Vagina (tissue), 2 donors: ENCODE data around the gene PRDM2. TPM values are rescaled to one million over a fixed set of nuclear protein-coding genes. Genes with fewer than 3 reads are reported as not detected.

Experiments used
- DNase-seq, 2 donors: peaks; one replicate each; pipeline ENCODE4 v3.0.0-alpha.2; 2017; ENCODE audit errors: extremely low spot score in 2 of 2
- H3K27ac ChIP-seq: fragments of 200-600 bp; sonication (generic); one replicate; pipeline ENCODE4 v1.5.1; 2019
- H3K27me3 ChIP-seq: fragments of 200-600 bp; sonication (generic); one replicate; pipeline ENCODE4 v1.5.1; 2019
- H3K36me3 ChIP-seq, 2 donors: fragments of 200-600 bp; sonication (generic); one replicate each; pipeline ENCODE4 v1.5.1; 2017 to 2019
- H3K4me1 ChIP-seq: fragments of 200-600 bp; sonication (generic); one replicate; pipeline ENCODE4 v1.5.1; 2019
- H3K4me3 ChIP-seq, 2 donors: fragments of 200-600 bp; sonication (generic); 1 replicate in 1 of 2; 2 replicates in 1 of 2; pipeline ENCODE4 v1.5.1; 2016 to 2019
- H3K9me3 ChIP-seq: fragments of 200-600 bp; sonication (generic); one replicate; pipeline ENCODE4 v1.5.1; 2019
- POLR2A ChIP-seq, 2 donors: fragments of 450-650 bp; IDR thresholded peaks; one replicate each; pipeline ENCODE4 v1.6.1; 2017; ENCODE audit warnings: antibody characterized with exemption in 2 of 2, mild to moderate bottlenecking in 2 of 2, moderate library complexity in 2 of 2
- POLR2AphosphoS5 ChIP-seq, 2 donors: sonication (generic); formaldehyde crosslinking; IDR thresholded peaks; one replicate each; pipeline ENCODE4 v1.9.0; 2017; ENCODE audit warnings: antibody characterized with exemption in 2 of 2, mild to moderate bottlenecking in 2 of 2, low read depth in 1 of 2; ENCODE audit not compliant: insufficient read depth in 1 of 2
- intact Hi-C: fragments of 100-400 bp; cut with DNase I; formaldehyde crosslinking; loops from one replicate; pipeline ENCODE4 v1.15.1; 2023
- total RNA-seq: library from RNA; depleted of rRNA; stranded (reverse); fragments of >200 nt; gene quantifications from one replicate; pipeline ENCODE4 v1.2.3, GENCODE V29; 2016
- TF ChIP-seq, protein P1 (sequence below), 3 experiments: fragments of 450-650 bp in 2 of 3; fragments of 200-600 bp in 1 of 3; sonication (generic) in 1 of 3; IDR thresholded peaks; one replicate each; pipeline ENCODE4 v1.5.1; 2017 to 2019; ENCODE audit warnings: antibody characterized with exemption in 3 of 3, mild to moderate bottlenecking in 2 of 3, moderate library complexity in 2 of 3

PRDM2 gene
- total RNA-seq, 1 donor from 2014 or later = 56.2 TPM

GRCh38 chr1:13826591-13826990 lies 126.6 kb downstream of the PRDM2 start:
- no peak overlapping the region for H3K4me3 ChIP-seq
- no peak for DNase-seq
- H3K9me3 ChIP-seq = no peaks in the 10 kb centered on the region
- intact Hi-C loops = no loop called here
- peaks cover 5% of the 10 kb centered on the region for H3K4me1 ChIP-seq
- no peaks in the 10 kb centered on the region for H3K27me3 ChIP-seq
- TF ChIP-seq, protein P1, sequence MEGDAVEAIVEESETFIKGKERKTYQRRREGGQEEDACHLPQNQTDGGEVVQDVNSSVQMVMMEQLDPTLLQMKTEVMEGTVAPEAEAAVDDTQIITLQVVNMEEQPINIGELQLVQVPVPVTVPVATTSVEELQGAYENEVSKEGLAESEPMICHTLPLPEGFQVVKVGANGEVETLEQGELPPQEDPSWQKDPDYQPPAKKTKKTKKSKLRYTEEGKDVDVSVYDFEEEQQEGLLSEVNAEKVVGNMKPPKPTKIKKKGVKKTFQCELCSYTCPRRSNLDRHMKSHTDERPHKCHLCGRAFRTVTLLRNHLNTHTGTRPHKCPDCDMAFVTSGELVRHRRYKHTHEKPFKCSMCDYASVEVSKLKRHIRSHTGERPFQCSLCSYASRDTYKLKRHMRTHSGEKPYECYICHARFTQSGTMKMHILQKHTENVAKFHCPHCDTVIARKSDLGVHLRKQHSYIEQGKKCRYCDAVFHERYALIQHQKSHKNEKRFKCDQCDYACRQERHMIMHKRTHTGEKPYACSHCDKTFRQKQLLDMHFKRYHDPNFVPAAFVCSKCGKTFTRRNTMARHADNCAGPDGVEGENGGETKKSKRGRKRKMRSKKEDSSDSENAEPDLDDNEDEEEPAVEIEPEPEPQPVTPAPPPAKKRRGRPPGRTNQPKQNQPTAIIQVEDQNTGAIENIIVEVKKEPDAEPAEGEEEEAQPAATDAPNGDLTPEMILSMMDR (IDR thresholded peaks at IDR 0.05) = no peak
- no peak for TF ChIP-seq POLR2AphosphoS5 (IDR thresholded peaks at IDR 0.05; ENCODE audit: insufficient read depth in 1 of 2, low read depth in 1 of 2)
- TF ChIP-seq POLR2A (IDR thresholded peaks at IDR 0.05) = no peak
- no peak overlapping the region for H3K27ac ChIP-seq
- H3K36me3 ChIP-seq = peaks cover 0 to 11% of the 10 kb centered on the region in 2 donors

DNA sequence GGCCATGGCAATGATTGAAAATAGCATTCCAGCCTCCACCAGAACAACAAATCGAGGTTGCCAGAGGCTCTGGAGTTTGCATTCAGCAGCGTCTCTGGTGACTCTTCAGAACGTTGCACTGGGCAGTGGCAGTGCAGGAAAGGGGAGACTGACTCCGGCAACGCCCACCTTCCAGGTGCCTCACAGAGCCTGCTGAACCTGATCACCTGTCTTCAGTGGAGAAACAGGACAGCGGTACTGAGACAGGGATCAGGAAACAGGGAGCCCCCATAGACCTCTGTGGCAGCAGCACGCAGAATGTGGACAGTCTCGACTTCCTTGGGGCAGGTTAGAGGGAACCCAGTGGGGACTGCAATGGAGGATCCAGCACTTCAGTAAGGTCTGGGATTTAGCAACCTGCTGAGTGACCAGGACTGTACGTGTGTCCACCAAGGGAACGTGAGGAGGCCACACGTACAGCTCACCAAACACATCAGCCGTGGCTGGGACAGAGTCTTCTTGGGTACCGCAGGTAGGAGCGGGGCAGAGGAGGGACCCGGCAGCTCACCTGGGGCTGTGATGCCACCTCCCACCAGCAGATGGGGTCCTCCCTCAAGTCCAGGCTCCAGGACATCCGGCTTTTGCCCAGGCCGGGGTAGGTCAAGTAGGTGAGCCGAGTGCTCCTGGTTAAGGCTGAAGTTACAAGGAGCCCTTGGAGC lies 128.6 kb downstream of the PRDM2 start:
- H3K27me3 ChIP-seq = no peaks in the 10 kb centered on the region
- peak in 1 of 2 donors; percentile 85 for DNase-seq
- H3K27ac ChIP-seq = no peak overlapping the region
- no peak overlapping the region for H3K4me3 ChIP-seq
- TF ChIP-seq, protein P1 (IDR thresholded peaks at IDR 0.05) = peak in 2 of 3 experiments; percentile 27 to 47
- TF ChIP-seq POLR2A (IDR thresholded peaks at IDR 0.05) = no peak
- TF ChIP-seq POLR2AphosphoS5 (IDR thresholded peaks at IDR 0.05; ENCODE audit: insufficient read depth in 1 of 2, low read depth in 1 of 2) = no peak
- H3K36me3 ChIP-seq = no peaks in the 10 kb centered on the region
- peaks cover 5% of the 10 kb centered on the region for H3K4me1 ChIP-seq
- H3K9me3 ChIP-seq = no peaks in the 10 kb centered on the region
- intact Hi-C loops = no loop called here

DNA sequence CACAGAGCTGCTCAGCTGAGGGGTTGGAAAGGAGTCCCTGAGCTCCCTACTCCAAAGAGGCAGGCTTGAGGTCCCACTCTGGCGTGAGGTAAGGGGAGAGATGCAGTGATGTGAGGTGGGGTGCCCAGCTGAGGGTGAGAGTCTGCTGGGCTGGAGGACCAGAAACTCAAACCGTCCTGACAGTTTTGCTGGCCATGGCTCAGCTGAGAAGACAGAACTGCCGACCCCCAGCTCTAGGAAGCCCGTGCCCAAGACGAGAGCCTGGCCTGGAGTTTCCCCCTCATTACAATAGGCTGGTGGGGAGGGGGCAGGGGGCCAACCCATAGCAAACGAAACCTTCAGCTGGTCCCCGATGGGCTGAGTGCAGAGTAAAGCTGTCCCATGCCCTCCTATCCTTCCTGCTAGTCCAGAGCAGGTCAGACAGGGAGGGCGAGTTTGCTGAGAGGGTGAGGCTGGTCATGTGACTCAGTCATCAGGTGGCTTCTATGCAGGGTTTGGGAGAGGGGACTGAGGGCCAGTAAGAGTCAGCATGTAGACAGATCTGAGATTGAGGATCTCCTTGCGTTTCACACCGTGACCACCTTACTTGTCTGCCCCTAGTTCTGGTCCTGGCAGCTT lies 129.3 kb downstream of the PRDM2 start:
- no peak for TF ChIP-seq POLR2AphosphoS5 (IDR thresholded peaks at IDR 0.05; ENCODE audit: insufficient read depth in 1 of 2, low read depth in 1 of 2)
- TF ChIP-seq POLR2A (IDR thresholded peaks at IDR 0.05) = no peak
- TF ChIP-seq, protein P1 (IDR thresholded peaks at IDR 0.05) = peak in 1 of 3 experiments; percentile 1
- Histone ChIP-seq H3K9me3 (no peaks in the 10 kb centered on the region), H3K27ac (no peak overlapping the region), H3K36me3 (no peaks in the 10 kb centered on the region), H3K27me3 (no peaks in the 10 kb centered on the region), H3K4me1 (peaks cover 5% of the 10 kb centered on the region), H3K4me3 (no peak overlapping the region)
- DNase-seq = peak; percentile 81 to 82
- intact Hi-C loops = no loop called here

DNA sequence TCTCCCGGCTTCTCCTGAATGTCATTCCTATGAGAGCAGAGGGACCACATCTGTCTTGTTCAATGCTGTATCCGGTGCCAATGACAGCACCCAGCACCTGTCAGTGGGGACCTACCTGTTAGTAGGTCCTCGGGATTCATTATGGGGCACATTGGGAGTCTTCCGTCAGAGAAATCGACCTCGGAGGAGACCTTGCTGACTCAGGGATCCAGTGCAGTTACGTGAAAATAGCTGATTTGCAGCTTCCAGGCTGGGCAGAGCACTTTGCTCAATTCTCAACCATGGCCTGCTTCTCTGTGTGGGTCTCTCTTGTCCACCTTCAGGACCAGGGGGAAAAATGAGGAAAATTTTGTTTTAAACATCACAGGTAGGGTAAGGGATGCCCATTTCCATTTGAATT lies 130.2 kb downstream of the PRDM2 start:
- intact Hi-C loops = no loop called here
- H3K4me3 ChIP-seq = no peak overlapping the region
- no peak for TF ChIP-seq POLR2A (IDR thresholded peaks at IDR 0.05)
- no peak for TF ChIP-seq POLR2AphosphoS5 (IDR thresholded peaks at IDR 0.05; ENCODE audit: insufficient read depth in 1 of 2, low read depth in 1 of 2)
- TF ChIP-seq, protein P1 (IDR thresholded peaks at IDR 0.05) = no peak
- DNase-seq = no peak
- H3K27ac ChIP-seq = no peak overlapping the region
- H3K9me3 ChIP-seq = no peaks in the 10 kb centered on the region
- peaks cover 5% of the 10 kb centered on the region for H3K4me1 ChIP-seq
- no peaks in the 10 kb centered on the region for H3K27me3 ChIP-seq
- no peaks in the 10 kb centered on the region for H3K36me3 ChIP-seq
